Astrocyte of the cerebellum (primary cell): Measurements from ENCODE around the gene TTC38.

Experiments
- DNase-seq: peaks from one replicate; pipeline ENCODE4 v3.0.0-alpha.2; 2011; ENCODE audit warnings: low read depth
- H3K4me3 ChIP-seq: 2 replicates; pipeline ENCODE4 v1.5.1; 2011; ENCODE audit warnings: mild to moderate bottlenecking, low read depth, low read length, moderate library complexity
- in situ Hi-C: cut with HindIII; loops from 2 replicates; pipeline ENCODE4 v1.10.0; 2017; ENCODE audit warnings: low sequenced_read_pairs
- TF ChIP-seq, protein P1 (sequence below): IDR thresholded peaks from 2 replicates; pipeline ENCODE4 v1.5.1; 2012; ENCODE audit warnings: low read length, low read depth, moderate library complexity, mild to moderate bottlenecking; ENCODE audit errors: missing control alignments

Gene TTC38

DNA sequence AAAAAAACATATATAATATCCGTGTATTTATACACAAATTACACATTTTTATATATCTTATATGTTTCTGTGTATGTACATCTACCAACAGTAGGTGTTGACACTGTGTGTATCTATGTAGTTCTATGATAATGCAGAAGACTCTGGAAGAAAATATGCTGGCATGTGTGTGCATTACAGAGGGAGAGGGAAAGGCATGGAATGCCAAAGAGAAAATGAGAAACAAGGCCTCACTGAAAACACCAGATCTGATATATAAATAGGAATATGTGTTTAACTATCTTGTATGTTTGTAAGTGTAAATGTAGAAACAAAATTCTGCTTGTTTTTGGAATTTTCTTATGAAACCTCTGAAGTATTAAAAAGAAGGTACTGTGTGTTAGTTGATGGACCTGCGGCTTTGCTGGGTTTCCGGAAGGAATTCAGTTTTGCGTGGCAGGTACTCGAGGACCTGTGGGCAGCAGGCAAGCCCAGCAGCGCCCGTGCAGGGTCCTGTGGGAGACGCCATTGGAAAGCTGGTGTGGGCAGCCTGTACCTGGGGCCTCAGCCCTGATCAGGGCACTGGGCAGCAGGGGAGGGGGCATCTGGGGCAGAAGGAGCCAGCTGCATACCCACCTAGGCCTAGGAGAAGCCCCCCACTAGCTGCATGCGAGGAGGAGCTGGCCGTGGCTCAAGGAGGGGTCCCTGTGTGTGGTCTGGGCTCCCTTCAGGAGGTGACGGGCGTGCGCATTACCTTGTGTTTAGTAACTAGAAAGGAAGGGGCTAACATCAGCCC, 60.1 kb downstream of the TTC38 start:
- H3K4me3 ChIP-seq = no peak overlapping the region
- in situ Hi-C loops = no loop called here
- TF ChIP-seq, protein P1, sequence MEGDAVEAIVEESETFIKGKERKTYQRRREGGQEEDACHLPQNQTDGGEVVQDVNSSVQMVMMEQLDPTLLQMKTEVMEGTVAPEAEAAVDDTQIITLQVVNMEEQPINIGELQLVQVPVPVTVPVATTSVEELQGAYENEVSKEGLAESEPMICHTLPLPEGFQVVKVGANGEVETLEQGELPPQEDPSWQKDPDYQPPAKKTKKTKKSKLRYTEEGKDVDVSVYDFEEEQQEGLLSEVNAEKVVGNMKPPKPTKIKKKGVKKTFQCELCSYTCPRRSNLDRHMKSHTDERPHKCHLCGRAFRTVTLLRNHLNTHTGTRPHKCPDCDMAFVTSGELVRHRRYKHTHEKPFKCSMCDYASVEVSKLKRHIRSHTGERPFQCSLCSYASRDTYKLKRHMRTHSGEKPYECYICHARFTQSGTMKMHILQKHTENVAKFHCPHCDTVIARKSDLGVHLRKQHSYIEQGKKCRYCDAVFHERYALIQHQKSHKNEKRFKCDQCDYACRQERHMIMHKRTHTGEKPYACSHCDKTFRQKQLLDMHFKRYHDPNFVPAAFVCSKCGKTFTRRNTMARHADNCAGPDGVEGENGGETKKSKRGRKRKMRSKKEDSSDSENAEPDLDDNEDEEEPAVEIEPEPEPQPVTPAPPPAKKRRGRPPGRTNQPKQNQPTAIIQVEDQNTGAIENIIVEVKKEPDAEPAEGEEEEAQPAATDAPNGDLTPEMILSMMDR = no peak
- no peak for DNase-seq

DNA sequence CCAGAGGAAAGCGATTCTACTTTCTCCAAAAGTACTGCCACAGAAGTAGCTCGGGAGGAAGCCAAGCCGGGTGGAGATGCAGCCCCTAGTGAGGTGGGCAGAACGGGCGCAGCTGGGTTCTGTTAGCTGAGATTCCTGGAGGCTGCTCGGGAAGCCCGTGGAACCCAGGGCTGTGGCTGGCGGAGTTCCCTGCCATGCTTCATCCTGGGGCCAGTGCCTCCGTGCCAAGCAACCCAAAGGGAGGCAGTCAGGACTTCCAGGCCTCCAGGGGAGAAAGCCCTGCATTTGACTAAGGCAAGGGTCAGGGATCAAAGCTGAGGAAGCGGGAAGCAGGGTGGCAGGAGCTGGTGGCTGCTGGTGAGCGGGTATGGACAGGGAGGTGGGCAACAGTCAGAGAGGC, 61.0 kb downstream of the TTC38 start:
- in situ Hi-C loops = no loop called here
- TF ChIP-seq, protein P1 = no peak
- H3K4me3 ChIP-seq = no peak overlapping the region
- DNase-seq = no peak

DNA sequence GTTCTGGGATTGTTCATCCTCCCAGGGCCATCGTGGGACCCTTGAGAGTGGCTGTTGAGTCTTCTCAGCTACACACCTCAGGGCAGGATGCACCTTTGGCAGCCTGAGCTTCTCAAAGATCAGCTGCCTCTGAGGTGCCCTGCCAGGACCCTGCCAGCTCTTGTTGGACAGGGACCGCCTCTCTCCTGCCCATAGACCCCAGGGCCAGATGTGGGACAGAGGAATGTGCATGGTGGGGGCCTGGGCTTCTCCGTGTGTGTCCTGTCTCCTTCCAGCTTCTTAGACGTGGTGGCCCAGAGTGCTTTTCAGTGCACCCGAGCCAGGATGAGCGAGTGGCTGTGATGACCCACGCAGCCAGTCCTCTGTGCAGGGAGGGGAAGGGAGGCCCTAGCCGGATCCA, 61.8 kb downstream of the TTC38 start:
- no peak for DNase-seq
- TF ChIP-seq, protein P1 = no peak
- H3K4me3 ChIP-seq = no peak overlapping the region
- in situ Hi-C loops = loop anchor here (10.0 kb wide), 1 partner anchor 85 kb away; no protein-coding TSS in a partner anchor

DNA sequence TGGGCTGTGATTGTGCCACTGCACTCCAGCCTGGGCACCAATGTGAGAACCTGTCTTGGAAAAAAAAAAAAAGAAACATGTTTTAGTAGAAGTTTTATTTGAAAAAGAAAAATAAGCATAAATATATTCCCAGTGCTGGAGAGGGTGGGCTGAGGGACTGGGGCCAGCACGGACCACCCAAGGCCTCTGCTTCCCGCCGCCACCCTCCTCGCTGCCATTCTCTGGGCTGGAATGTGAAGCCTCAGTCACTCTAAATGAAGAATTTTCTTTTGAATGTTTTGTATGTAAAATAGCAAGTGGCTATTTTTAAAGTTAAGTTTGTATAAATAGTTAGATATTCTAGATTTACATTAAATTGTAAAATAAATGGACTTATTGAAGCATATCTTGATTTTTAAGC, 62.6 kb downstream of the TTC38 start:
- in situ Hi-C loops = loop anchor here (10.0 kb wide), 1 partner anchor 84 kb away; no protein-coding TSS in a partner anchor
- no peak overlapping the region for H3K4me3 ChIP-seq
- TF ChIP-seq, protein P1 = no peak
- no peak for DNase-seq

DNA sequence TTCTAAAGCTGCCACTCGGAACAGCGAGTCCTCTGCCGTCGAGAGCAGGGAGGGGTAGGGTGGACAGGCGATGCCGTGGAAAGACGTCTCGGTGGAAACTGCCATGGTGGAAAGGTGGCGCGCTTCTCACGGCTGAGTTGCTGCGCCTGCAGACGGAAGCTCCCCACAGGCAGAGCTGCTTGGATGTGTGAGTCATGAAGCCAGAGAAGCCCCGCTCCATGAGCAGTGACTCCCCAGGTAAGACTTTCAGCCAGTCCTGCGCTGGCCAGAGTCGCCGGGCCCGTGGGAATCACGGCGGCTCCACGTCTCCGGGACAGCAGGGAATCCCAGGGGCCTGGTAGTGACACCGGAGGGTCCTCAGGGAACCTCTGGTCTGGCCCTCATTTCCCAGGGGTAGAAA, 63.7 kb downstream of the TTC38 start:
- no peak overlapping the region for H3K4me3 ChIP-seq
- in situ Hi-C loops = loop anchor here (10.0 kb wide), 1 partner anchor 83 kb away; no protein-coding TSS in a partner anchor
- no peak for DNase-seq
- TF ChIP-seq, protein P1 = no peak

DNA sequence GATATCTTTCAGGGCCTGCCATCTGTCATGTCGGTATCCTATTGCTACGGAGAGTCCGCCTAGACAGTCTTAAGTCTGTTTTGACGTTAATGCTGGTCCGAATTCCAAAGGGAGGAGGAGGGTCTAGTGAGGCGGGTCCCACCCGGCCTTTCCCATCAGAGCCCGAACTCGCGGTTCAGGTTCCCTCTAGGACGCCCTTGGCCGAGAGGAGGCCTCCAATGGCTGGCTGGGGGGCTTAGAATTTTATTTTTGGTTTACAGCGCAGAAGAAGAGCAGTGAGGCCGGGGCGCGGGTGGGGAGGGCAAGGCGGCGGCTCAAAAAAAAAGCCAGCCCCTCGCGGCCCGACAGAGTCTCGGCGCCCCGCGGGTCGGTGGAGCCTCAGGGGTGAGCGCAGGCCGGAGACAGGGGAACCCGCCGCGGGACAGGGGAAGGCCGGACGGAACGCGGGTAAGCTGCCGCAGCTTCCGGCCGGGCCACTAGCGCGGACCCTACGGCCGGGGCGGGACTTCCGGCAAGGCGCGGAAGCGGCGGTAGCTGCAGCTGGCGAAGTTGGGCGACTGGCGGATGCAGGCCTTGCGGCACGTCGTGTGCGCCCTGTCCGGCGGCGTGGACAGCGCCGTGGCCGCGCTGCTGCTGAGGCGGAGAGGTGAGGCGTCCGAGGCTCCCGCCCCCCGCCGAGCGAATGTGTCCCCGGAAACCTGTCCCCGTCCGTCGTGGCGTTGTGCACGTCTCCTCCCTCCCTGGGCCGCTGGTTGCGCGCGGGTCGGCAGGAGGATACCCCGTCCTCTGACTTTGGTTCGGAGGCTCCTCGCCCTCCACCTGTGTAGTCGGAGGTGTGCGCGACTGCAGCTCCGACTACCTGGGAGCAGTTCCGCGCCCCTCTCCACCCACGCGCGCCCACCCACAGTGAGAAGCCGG, 67.7 kb downstream of the TTC38 start, which contains the start of gene TRMU:
Gene TRMU, plus strand, starts transcription at position 514 of the 918 bp plus-strand sequence. Its CDS starts 51 bp downstream, at position 565.
- peak within 1 kb of the TSS; percentile 76 for H3K4me3 ChIP-seq
- in situ Hi-C loops = loop anchor here (5.0 to 10.0 kb wide), 2 partner anchors 79 to 188 kb away; no protein-coding TSS in a partner anchor
- TF ChIP-seq, protein P1 = no peak
- DNase-seq = peak; percentile 38
